GM11168 (cell line): ENCODE measurements around the gene PGPEP1.

Source experiments
- in situ Hi-C: fragments of 300-500 bp; cut with MboI; formaldehyde crosslinking; loops from one replicate; pipeline ENCODE4 v1.12.0; 2022; ENCODE audit warnings: low sequenced_read_pairs; ENCODE audit not compliant: unreplicated experiment

Gene PGPEP1

DNA sequence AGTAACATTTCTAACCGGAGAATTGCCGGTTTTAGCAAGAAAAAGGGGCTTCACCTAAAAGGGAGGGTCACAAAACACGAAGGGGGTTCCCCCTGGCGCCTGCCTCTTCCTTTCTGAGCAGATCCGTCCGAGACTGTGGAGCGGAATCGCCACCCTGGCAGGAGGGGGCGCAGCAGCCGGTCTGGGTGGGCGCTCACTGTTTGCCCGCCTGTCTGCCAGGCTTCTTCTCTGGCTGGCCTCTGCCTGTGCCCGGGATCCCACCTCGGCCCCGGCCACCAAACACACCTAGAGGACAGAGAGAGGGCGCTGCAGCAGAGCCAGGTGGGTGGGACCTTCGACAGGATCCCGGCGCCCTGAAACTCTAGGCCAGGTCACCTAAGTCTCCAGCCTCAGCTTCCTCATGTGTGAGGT lies 33.1 kb upstream of the PGPEP1 start:
- in situ Hi-C loops: no loop called here

DNA sequence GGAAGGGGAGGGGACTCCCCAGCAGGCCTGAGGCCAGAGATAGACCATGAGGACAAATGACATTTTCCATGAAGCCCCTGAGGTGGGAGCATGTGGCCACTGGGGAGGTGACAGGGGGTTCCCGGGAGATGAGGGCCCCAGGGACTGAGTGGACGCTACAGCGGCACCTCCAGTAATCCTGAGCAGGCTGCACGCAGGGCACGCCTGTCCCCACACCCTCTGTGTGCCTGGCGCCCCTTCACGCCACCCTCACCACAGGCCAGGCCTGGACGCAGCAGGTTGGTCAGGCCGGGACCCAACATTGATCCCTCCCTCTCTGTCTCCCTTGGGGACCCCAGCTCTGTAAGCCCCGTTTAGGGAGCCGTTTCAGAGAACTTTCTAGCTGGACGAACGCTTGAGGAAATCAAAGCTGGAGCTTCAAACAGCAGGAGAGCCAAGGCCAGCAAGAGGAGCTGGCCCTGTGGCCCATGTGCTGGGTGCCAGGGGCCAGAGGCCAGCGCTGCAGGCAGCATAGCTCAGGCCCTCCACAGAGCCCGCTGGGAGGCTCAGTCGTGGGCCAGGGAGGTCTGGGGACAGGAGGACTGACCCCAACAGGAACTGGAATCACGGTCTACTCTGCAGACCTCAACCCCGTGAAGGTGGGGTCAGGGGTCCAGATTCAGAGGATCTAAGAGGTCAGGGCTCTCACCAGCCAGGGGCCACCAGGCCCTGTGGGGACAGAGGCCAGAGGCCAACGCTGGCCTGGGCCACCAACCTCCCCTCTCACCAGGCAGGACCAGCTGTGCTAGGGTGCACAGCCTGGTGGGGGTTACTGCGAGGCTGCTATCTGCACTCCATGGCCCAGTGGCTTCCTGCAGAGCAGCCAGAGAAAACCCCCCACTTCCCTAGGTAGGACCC lies 32.1 kb upstream of the PGPEP1 start:
- in situ Hi-C loops: no loop called here

DNA sequence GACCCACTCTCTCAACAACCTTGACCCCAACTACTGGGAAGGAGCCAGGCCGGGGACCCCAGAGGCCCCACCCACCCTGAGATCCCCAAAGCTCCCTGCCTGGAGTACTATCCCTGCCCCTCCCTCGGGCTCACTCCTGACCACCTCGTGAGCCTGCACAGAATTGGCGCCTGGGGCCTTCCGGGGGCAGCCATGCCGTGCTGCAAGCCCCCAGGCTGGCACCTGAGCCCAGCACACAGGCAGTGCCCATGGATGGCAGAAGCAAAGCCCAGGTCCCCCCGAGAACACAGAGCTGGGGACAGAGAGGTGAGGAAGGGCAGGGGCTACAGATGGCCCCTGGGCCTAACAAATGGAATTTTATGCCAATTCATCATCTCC lies 31.5 kb upstream of the PGPEP1 start:
- in situ Hi-C loops: no loop called here

DNA sequence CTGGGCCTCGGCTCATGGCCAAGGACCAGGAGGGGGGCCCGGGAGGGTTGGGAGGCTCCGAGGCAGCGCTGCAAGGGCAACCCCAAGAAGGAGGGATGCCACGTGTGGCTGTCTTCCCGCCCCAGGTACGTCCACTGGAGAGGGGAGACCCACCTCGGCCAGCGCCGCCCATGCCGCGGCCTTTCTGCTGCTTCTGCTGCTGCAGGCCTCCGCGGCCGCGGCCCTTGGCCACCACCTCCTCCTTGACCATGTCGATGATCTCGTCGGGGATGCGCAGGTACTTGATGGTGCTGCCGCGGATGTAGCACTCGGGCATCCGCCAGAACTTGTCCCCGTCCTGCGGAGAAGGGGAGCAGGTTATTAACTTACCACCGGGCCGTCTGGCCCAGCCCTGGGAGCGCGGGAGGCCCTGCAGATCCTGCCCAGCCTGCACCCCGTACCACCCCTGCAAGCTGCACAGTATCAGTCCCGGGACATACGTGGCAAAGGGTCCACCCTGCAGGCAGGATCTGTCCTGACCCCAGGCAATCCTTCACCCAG lies 30.8 kb upstream of the PGPEP1 start:
- in situ Hi-C loops: no loop called here

DNA sequence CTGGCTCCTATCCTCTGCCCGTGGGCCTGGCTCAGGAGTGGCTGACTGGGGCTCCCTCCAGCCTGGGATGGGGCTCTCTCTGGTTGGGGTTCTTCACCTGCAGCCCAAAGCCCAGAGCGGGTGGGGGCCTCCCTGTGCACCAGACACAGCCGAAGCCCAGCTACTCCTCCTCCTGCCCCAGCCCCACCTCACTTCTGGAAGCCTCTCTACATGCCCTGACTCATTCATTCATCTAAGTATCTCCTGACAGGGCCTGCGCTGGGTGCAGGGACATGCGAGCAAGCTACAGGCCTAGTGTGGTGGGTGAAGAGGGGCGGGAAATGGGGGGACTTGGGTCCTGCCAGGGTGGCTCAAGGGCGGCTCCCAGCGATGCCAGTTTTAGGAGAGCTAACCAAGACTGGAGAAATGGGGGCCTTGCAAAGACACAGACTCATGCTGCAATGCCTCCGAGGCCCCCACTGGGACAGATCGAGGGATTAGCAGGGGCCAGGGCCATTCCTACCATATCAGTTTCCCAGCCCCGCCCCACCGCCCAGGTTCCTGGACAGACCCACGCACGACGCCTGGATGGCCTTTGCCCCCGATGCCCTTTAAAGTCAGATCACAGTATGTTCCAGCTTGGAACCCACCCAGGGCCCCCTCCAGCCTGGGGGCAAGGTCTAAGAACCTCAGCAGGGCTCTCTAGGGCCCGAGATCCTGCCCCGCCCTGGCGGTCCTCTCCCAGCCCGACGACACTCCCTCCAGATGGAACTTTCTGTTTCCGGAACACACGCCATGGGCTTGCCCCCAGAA lies 30.1 kb upstream of the PGPEP1 start:
- in situ Hi-C loops: no loop called here

DNA sequence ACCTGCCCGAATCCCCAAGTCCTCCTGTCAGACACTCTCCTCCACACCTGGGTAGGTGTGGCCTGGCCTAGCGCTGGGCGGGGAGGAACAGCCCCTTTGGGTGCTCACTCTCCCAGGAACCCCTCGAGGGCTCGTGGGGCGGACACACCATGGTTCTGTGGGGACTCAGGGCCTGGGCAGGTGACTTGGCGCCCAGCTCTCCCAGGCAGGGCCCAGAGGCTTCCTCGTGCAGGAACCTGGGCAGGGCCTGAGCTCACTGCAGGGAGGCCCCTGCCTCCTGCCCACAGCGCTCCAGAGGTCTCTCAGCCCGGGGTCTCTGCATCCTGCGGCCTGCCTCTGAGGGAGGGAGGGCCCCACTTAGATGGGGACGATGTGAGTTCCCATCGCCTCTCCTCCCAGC lies 29.4 kb upstream of the PGPEP1 start:
- in situ Hi-C loops: no loop called here

DNA sequence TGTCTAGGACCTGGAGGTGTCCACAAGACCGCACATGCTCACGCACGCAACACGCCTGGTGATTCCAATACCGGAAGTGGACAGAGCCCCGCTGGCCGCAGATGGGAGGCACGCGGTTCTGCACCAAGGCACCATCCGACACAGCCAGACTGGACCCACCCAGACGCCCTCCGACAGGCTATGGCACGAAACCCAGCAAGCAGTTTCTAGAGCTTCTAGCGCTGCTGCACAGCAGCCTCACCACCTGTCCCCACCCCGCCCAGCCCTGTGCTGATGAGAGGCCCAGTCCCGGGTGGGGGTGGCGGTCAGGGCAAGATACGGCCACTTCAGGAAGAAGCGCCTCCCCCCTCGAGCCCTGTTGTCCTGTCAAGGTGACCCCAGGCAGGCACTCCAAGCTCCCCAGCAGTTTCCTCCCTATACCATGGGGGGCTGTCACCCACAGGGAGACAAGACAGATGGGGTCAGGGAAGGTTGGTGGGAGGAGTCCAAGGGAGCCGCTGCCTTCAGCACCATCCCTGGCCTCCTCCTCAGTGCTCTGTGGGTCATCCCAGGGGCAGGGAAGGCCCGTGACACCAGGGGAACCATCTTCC lies 28.8 kb upstream of the PGPEP1 start:
- in situ Hi-C loops: no loop called here

DNA sequence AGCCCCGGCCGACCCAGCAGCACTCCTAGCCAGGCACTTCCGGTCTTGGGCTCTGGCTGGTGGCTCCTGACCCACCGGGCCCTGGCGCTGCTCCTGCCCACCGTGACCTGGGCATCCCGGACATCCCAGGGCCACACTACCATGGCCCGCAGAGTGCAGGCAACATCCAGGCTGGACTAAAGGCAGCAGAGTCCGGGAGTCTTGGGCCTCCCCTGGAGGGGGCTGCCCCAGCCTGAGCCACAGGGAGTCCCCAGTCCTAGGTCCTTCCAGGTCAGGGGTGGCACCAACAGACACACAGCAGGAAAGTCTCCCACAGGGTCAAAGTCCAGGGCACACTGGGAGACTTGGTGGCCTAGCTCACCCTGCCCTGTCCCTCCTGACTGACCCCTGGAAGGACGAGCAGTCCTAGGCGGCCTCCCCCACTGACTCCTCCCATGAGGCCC lies 28.3 kb upstream of the PGPEP1 start:
- in situ Hi-C loops: no loop called here

DNA sequence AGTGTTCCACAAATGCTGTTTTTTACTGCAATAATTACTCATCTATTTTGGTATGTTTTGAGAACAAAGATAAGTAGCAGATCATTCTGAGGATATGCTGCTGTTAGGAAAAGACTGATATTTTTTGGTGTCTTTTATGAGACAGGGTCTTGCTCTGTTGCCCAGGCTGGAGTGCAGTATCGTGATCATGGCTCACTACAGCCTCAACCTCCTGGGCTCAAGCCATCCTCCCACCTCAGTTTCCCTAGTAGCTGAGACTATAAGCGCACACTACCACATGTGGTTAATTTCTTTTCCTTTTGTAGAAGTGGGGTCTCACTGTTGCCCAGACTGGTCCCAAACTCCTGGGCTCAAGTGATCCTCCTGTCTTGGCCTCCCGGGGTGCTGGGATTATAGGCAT lies 27.0 kb upstream of the PGPEP1 start:
- in situ Hi-C loops: no loop called here

DNA sequence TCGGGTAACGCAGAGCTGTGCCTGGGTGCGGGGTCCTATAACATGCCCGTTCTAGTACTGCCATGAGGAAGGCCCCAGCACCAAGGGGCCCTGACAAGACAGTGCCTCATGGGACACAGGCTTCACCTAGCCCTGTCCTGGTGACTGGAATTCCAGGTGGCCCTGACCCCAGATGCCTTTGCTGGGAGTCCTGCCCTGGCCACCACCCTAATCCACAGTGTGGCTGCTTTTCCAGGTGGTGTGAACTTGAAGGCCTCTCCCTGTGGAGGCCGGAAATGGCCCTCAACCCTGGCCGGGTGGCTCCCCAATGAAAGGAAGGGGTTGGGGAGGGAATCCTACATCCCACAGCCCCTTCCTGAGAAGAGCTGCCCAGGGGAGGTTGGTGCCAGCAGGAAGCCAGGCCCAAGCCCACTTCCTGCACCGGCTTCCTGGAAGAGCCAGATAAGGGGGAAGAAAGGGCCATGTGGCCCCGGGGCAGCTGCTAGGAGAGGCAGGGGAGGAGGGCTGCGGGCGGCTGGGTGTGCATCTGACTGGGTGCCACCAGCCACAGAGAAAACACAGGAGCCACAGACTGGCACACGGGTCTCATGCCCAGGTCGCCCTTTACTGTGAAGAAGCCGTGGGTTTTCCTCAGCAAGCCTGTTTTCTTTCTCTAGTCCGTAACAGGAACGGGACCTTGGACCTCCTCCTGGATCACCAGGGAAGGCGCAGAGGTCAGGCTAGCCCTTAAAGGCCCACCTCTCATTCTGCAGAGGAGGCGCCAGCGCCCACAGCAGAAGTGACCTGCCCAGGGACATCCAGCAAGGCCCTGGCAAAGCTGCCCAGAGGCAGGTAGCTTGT lies 22.2 kb upstream of the PGPEP1 start:
- in situ Hi-C loops: no loop called here

DNA sequence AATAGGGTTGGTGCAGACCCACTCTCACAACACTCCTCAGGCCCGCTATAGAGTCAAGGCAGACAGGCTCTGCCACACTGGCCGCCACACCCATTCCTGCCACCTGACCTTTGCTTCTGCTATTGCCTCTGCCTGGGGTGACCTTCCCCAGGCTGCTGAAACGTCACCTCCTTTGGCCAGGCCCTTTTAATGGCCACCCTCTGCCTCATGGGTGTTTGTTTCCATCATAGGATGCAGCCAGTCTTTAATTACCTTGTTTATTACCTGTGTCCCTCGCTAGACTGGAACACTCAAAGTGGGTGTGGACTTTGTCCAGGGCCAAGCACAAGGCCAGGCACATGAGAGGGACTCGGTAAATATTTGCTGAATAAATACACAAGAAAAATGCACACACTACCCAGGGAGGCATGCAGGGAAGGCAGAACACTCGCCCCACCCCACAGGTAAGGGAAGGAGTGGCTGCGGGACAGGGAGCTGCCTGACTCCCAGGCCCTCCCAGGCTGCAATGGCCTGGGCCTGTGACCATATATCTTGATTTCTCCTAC lies 20.7 kb upstream of the PGPEP1 start:
- in situ Hi-C loops: loop anchor here (5.0 kb wide), 1 partner anchor 42 kb away; no protein-coding TSS in a partner anchor

DNA sequence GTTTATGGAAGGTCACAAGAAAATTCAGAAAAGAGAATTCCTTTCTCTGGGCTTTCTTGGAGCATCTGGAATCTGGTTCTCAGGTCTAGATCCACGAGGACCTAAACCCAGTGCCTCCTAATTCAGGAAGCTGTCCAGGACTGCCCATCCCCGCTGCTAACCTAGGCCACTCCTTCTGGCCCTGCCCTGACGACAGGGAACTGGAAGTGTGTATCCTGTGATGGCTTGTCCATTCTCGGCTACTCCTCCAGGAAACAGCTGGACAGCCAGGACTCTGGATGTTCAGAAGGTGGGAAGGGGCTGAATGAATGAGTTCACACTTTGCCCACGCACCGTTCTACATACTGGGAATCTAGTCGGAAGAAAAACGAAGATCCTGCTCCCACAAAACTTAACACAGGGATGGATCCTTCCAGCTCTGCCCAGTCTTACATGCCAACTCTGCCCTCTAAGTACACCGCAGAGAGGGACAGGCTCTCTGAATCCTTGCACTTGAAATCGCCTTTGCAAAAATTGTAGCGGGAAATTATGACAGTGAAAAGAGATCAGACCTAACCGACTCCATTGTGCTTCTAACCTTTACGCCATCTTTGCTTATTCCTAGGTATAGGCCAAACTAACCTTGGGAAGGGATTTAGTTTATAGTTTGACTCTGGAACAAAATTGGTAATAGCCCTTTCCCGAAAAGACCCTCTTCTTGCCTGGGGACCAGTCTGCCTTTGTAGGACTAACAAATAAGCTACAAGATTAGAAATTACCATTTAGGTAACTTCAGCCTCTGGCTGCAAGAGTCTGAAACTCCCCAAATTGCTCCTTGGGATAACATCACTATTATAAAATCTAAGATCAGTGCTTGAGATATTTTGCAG lies 19.3 kb upstream of the PGPEP1 start:
- in situ Hi-C loops: loop anchor here (5.0 kb wide), 1 partner anchor 44 kb away; no protein-coding TSS in a partner anchor

DNA sequence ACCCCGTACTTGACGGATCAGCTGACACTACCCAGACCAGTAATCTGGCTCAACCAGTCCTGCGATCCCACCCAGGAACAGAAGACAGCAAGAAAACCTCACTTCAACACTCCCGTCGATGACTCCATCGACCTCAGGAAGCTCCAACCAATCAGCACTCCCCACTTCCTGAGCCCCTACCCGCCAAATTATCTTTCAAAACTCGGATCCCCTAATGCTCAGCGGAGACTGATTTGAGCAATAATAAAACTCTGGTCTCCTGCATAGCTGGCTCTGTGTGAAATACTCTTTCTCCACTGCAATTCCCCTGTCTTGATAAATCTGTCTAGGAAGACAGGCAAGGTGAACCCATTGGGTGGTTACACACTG lies 18.7 kb upstream of the PGPEP1 start:
- in situ Hi-C loops: loop anchor here (5.0 kb wide), 1 partner anchor 44 kb away; no protein-coding TSS in a partner anchor

DNA sequence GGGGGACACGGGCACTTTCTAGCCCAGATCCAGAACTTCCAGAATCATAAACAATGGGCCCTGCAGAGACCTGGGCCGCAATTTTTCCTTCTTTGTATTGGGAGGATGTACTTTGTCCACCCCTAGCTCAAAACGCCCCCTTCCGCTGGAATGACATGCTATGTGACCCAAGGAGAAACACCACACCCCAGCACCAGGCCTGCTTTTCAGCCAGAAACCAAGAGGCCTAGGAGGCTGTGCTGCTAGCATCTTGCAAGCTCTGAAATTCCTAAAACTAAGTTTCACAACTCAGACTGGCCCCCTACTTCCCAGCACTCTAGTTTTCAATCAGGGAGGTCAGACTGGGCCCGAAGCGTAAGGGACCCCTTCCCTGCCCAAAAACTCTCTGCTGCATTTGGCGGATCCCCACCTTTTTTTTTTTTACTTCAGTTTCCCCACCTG lies 18.1 kb upstream of the PGPEP1 start:
- in situ Hi-C loops: loop anchor here (5.0 kb wide), 1 partner anchor 45 kb away; no protein-coding TSS in a partner anchor

DNA sequence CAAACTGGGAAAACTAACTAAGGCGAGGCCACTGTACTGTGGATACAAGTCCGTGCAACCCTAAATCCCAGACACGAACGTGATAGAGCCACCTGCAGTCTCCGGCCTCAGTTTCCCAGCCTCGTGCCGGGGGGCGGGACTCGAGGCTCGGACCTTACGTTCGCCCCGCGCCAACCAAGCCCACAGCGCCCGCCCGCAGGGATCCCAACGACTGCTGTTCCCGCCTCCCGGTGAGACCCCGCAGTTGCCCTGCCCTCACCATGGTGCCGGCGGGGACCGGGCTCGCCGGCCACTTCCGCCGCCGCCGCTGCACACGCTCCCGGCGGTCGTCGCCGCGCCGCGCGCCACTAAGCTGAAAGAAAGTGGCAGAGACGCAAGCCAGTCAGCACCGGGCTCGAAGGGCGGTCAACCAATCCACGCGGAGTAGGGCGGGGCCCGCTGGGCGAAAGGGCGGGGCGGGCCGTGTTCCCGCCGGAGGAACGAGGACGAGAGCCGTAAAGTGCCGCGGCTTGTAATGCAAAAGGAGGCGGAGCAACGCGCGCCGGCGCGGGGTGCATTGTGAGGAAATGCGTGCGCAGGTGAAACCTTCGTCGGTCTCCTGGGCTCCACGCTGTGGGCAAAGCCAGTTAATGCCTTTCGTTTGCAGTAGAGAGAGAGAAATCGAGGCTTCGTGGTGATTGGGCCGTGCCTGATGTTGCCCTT lies 17.5 kb upstream of the PGPEP1 start, which contains the start of gene LSM4:
TSS of gene LSM4 (minus strand) at position 318 of the 702 bp plus-strand sequence. CDS start at position 262, 56 bp downstream.
- in situ Hi-C loops: loop anchor here (5.0 kb wide), 1 partner anchor 46 kb away; no protein-coding TSS in a partner anchor

DNA sequence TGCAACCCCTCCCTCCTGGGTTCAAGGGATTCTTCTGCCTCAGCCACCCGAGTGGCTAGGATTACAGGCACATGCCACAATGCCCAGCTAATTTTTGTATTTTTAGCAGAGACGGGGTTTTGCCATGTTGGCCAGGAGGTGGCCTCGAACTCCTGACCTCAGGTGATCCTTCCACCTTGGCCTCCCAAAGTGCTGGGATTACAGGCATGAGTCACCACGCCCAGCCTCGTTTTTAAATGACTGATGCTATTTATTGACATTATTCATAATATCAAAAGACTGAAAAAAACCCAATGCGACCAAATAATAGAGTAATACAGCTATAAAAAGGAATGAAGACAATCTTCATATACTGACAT lies 16.0 kb upstream of the PGPEP1 start:
- in situ Hi-C loops: loop anchor here (5.0 kb wide), 1 partner anchor 47 kb away; no protein-coding TSS in a partner anchor

DNA sequence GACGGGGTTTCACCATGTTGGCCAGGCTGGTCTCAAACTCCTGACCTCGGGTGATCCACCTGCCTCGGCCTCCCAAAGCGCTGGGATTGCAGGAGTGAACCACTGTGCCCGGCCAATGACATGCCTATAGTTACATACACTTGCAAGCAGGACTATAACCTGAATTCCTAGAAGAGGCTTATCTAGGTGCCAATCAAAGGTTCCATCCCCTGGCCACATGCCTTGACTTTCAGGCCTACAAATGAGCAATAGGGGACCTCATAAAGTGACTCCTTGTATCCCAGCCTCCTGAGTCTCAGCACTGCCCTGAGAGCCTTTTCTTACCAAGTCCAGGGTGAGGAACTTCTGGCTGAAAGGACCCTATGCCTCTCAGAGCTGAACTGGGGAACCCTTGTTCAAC lies 13.6 kb upstream of the PGPEP1 start:
- in situ Hi-C loops: no loop called here
